ENCODE data around the gene CHST9. TPM values are rescaled to one million over a fixed set of nuclear protein-coding genes. Genes with fewer than 3 reads are reported as not detected.

The CHST9 gene
- polyA plus RNA-seq, 1 donor (not counting 4 experiments of a cell fraction or from before 2014, with no cell fraction given): 0.07 TPM

DNA sequence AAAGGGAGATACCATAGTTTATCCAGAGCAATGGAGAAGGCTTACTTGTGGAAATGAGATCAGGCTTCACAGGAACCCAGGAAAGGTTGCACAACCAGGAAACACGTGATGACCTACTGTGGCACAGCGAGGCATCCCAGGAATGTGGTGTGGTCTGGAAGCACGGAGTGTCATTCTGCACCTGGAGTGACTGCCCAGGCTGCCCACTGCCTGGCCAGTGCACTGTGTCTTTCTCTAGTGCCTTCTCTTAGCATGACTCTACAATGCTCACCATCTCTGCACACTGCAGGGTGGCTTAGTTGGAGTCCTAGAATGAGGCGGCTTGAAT, 48.9 kb downstream of the CHST9 start:
- H3K9me1 ChIP-seq (ENCODE audit: control insufficient read depth, extremely low read depth, insufficient read depth, low read length): no peaks in the 10 kb centered on the region
- dilution Hi-C loops (cut with MboI; ENCODE audit: extremely low pct_ligation_motif_present, low sequenced_read_pairs): no loop called here

DNA sequence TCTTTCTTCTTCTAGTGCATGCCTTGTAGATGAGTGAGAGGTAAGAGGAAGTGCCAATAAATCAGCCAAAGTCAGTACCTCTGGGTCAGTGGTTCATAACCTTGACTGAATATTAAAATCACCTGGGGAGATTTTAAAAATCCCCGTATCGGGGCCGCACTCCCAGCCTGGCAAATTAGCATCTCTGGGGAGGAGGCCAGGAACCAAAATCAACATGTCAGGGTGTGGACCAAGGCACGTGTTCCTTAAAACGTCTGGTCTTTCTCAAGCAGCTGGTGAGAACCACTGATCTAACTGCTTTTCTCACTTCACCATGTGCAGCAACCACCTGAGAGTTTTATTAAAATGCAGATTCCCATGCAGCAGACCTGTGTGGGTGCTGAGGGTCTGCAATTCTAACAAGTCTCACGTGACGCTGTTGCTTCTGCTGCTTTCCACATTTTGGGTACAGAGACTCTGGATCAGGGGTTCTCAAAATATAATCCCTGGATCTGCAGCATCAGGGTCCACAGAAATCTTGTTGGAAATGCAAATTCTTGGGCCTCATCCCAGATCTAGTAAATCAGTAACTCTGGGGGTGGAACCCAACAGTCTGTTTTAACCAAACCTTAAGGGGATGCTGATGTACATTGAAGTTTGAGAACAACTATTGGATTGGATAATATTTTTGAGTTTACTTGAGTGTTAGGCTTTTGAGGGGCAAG, 49.5 kb downstream of the CHST9 start:
- no peaks in the 10 kb centered on the region for H3K36me3 ChIP-seq (ENCODE audit: control insufficient read depth in 2 of 2, extremely low read depth in 1 of 2, insufficient read depth in 2 of 2, low read length in 2 of 2)
- H3K4me2 ChIP-seq (ENCODE audit: control insufficient read depth, extremely low read depth, insufficient read depth, low read depth, low read length): no peak overlapping the region
- H3K27me3 ChIP-seq (ENCODE audit: control insufficient read depth, extremely low read depth, insufficient read depth, low read length): no peaks in the 10 kb centered on the region
- no peaks in the 10 kb centered on the region for H3K79me2 ChIP-seq (ENCODE audit: control insufficient read depth, insufficient read depth, low read length)
- peak overlapping the region; percentile 27 for H2AFZ ChIP-seq (ENCODE audit: control insufficient read depth, low read length)
- FAIRE-seq: no peak
- dilution Hi-C loops (cut with MboI; ENCODE audit: extremely low pct_ligation_motif_present, low sequenced_read_pairs): no loop called here
- no peaks in the 10 kb centered on the region for H3K9me3 ChIP-seq (ENCODE audit: control insufficient read depth, low read depth, low read length)
- TF ChIP-seq EZH2 (IDR thresholded peaks at IDR 0.05; ENCODE audit: low read length): no peak
- TF ChIP-seq, protein P1, sequence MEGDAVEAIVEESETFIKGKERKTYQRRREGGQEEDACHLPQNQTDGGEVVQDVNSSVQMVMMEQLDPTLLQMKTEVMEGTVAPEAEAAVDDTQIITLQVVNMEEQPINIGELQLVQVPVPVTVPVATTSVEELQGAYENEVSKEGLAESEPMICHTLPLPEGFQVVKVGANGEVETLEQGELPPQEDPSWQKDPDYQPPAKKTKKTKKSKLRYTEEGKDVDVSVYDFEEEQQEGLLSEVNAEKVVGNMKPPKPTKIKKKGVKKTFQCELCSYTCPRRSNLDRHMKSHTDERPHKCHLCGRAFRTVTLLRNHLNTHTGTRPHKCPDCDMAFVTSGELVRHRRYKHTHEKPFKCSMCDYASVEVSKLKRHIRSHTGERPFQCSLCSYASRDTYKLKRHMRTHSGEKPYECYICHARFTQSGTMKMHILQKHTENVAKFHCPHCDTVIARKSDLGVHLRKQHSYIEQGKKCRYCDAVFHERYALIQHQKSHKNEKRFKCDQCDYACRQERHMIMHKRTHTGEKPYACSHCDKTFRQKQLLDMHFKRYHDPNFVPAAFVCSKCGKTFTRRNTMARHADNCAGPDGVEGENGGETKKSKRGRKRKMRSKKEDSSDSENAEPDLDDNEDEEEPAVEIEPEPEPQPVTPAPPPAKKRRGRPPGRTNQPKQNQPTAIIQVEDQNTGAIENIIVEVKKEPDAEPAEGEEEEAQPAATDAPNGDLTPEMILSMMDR (optimal IDR thresholded peaks at IDR 0.05 in 1 of 3, IDR thresholded peaks at IDR 0.05 in 1 of 3, conservative IDR thresholded peaks at IDR 0.05 in 1 of 3; ENCODE audit: extremely low read depth in 1 of 3, insufficient read depth in 2 of 3, low read length in 3 of 3): no peak
- H4K20me1 ChIP-seq (ENCODE audit: control insufficient read depth, extremely low read depth, insufficient read depth, low read length): no peaks in the 10 kb centered on the region
- H3K4me1 ChIP-seq (ENCODE audit: control insufficient read depth, extremely low read depth, insufficient read depth, low read length): peaks cover 11% of the 10 kb centered on the region
- H3K9me1 ChIP-seq (ENCODE audit: control insufficient read depth, extremely low read depth, insufficient read depth, low read length): no peaks in the 10 kb centered on the region
- H3K27ac ChIP-seq (ENCODE audit: control insufficient read depth, insufficient read depth, low read length): no peak overlapping the region
- no peak overlapping the region for H3K4me3 ChIP-seq (ENCODE audit: control insufficient read depth in 2 of 3, extremely low read depth in 1 of 3, insufficient read depth in 2 of 3, low read depth in 1 of 3, low read length in 3 of 3)
- no peak overlapping the region for H3K9ac ChIP-seq (ENCODE audit: control insufficient read depth, extremely low read depth, insufficient read depth, low read length)
- no peak for DNase-seq (ENCODE audit: low read depth, low spot score)

More for the DNA sequence above, 48.9 kb downstream of the CHST9 start:
- TF ChIP-seq, protein P1 (optimal IDR thresholded peaks at IDR 0.05 in 1 of 3, IDR thresholded peaks at IDR 0.05 in 1 of 3, conservative IDR thresholded peaks at IDR 0.05 in 1 of 3; ENCODE audit: extremely low read depth in 1 of 3, insufficient read depth in 2 of 3, low read length in 3 of 3): no peak
- TF ChIP-seq EZH2 (IDR thresholded peaks at IDR 0.05; ENCODE audit: low read length): no peak
- Histone ChIP-seq H3K9ac (ENCODE audit: control insufficient read depth, extremely low read depth, insufficient read depth, low read length) (no peak overlapping the region), H3K9me3 (ENCODE audit: control insufficient read depth, low read depth, low read length) (no peaks in the 10 kb centered on the region), H3K79me2 (ENCODE audit: control insufficient read depth, insufficient read depth, low read length) (no peaks in the 10 kb centered on the region), H4K20me1 (ENCODE audit: control insufficient read depth, extremely low read depth, insufficient read depth, low read length) (no peaks in the 10 kb centered on the region), H3K27ac (ENCODE audit: control insufficient read depth, insufficient read depth, low read length) (no peak overlapping the region), H3K27me3 (ENCODE audit: control insufficient read depth, extremely low read depth, insufficient read depth, low read length) (no peaks in the 10 kb centered on the region), H2AFZ (ENCODE audit: control insufficient read depth, low read length) (peak overlapping the region; percentile 1), H3K4me2 (ENCODE audit: control insufficient read depth, extremely low read depth, insufficient read depth, low read depth, low read length) (no peak overlapping the region), H3K4me1 (ENCODE audit: control insufficient read depth, extremely low read depth, insufficient read depth, low read length) (peaks cover 11% of the 10 kb centered on the region), H3K4me3 (ENCODE audit: control insufficient read depth in 2 of 3, extremely low read depth in 1 of 3, insufficient read depth in 2 of 3, low read depth in 1 of 3, low read length in 3 of 3) (no peak overlapping the region), H3K36me3 (ENCODE audit: control insufficient read depth in 2 of 2, extremely low read depth in 1 of 2, insufficient read depth in 2 of 2, low read length in 2 of 2) (no peaks in the 10 kb centered on the region)
- DNase-seq (ENCODE audit: low read depth, low spot score): peak; percentile 33
- peak; percentile 88 for FAIRE-seq

Measured in keratinocyte (primary cell).